H1 (cell line): ENCODE measurements around the gene PCBP1.

Source experiments
- BACH1 ChIP-seq: IDR thresholded peaks from 2 replicates; pipeline ENCODE4 v1.6.1; 2012; ENCODE audit warnings: low read length, improper control_type of control experiment
- CREB1 ChIP-seq: IDR thresholded peaks from 2 replicates; pipeline ENCODE4 v1.6.1; 2012; ENCODE audit warnings: inconsistent platforms
- EZH2 ChIP-seq: fragments of 200-600 bp; sonication (generic); IDR thresholded peaks from 2 replicates; pipeline ENCODE4 v1.7.1; 2012; ENCODE audit warnings: low read depth, mild to moderate bottlenecking, moderate library complexity, low read length, inconsistent platforms; ENCODE audit not compliant: severe bottlenecking
- GABPA ChIP-seq: IDR thresholded peaks from 2 replicates; pipeline ENCODE4 v1.6.1; 2011; ENCODE audit warnings: mild to moderate bottlenecking, low read length, moderate library complexity, borderline replicate concordance; ENCODE audit not compliant: insufficient read depth
- POLR2A ChIP-seq, 2 experiments: IDR thresholded peaks; 1 replicate in 1 of 2; 2 replicates in 1 of 2; pipeline ENCODE4 v1.6.1; 2011; ENCODE audit warnings: low read depth in 2 of 2, low read length in 2 of 2, mild to moderate bottlenecking in 2 of 2; ENCODE audit errors: control extremely low read depth in 1 of 2
- POLR2AphosphoS5 ChIP-seq: IDR thresholded peaks from 2 replicates; pipeline ENCODE4 v1.6.1; 2011; ENCODE audit warnings: low read depth, low read length
- TAF1 ChIP-seq: IDR thresholded peaks from 2 replicates; pipeline ENCODE4 v1.6.1; 2011; ENCODE audit warnings: mild to moderate bottlenecking, low read depth, low read length
- TBP ChIP-seq: IDR thresholded peaks from 2 replicates; pipeline ENCODE4 v1.6.1; 2011; ENCODE audit warnings: low read depth, low read length, improper control_type of control experiment
- YY1 ChIP-seq: IDR thresholded peaks from 2 replicates; pipeline ENCODE4 v1.6.1; 2011; ENCODE audit warnings: low read depth, mild to moderate bottlenecking, low read length
- ZNF274 ChIP-seq: IDR thresholded peaks from 2 replicates; pipeline ENCODE4 v1.7.0; 2012; ENCODE audit warnings: low read length, borderline replicate concordance; ENCODE audit errors: extremely low read depth
- TF ChIP-seq, protein P1 (sequence below), 3 experiments: IDR thresholded peaks; 1 replicate in 2 of 3; 2 replicates in 1 of 3; pipeline versions ENCODE4 v1.5.1 to v1.6.1; 2011; ENCODE audit warnings: low read length in 3 of 3, mild to moderate bottlenecking in 3 of 3, inconsistent platforms in 2 of 3, low read depth in 1 of 3, moderate library complexity in 1 of 3; ENCODE audit not compliant: insufficient read depth in 1 of 3; ENCODE audit errors: control extremely low read depth in 1 of 3

DNA sequence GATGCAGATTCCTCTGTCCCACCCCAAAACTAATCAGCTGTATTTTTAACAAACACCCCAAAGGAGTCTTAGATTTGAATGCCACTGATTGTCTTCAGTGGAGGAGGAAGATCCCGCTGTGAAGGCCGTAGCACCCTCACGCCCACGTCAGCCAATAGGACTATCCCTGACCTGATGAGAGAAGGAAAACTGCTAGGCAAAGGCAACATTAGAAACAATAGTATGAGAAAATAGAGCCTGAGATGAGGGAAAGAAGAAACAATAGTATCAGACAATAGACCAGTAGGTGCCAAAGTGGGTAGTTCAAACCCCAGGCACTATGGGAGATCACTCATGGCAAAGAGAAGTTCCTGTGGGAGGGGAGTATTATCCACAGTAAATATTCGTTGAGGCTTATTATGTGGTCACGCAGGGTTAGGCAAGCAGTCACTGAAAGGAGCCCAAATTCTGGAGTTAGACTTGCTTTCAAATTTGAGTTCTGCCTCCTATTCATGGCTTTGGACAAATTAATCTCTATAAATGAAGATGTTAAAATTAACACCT lies 2.8 kb downstream of the PCBP1 start:
- TF ChIP-seq, protein P1, sequence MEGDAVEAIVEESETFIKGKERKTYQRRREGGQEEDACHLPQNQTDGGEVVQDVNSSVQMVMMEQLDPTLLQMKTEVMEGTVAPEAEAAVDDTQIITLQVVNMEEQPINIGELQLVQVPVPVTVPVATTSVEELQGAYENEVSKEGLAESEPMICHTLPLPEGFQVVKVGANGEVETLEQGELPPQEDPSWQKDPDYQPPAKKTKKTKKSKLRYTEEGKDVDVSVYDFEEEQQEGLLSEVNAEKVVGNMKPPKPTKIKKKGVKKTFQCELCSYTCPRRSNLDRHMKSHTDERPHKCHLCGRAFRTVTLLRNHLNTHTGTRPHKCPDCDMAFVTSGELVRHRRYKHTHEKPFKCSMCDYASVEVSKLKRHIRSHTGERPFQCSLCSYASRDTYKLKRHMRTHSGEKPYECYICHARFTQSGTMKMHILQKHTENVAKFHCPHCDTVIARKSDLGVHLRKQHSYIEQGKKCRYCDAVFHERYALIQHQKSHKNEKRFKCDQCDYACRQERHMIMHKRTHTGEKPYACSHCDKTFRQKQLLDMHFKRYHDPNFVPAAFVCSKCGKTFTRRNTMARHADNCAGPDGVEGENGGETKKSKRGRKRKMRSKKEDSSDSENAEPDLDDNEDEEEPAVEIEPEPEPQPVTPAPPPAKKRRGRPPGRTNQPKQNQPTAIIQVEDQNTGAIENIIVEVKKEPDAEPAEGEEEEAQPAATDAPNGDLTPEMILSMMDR (IDR thresholded peaks at IDR 0.05; ENCODE audit: control extremely low read depth in 1 of 3, insufficient read depth in 1 of 3, low read depth in 1 of 3, low read length in 3 of 3): no peak
- TF ChIP-seq EZH2: no peak
- no peak for TF ChIP-seq POLR2A (IDR thresholded peaks at IDR 0.05; ENCODE audit: control extremely low read depth in 1 of 2, low read depth in 2 of 2, low read length in 2 of 2)
- no peak for TF ChIP-seq YY1
- TF ChIP-seq GABPA: no peak
- no peak for TF ChIP-seq ZNF274
- TF ChIP-seq BACH1: no peak
- no peak; the same call in 1 of the 2 replicates for TF ChIP-seq POLR2AphosphoS5
- TF ChIP-seq TAF1: no peak
- no peak for TF ChIP-seq CREB1
- no peak for TF ChIP-seq TBP
